Activated naive CD8-positive, alpha-beta T cell treated with anti-CD3 and anti-CD28 coated beads, Interleukin-2, amount 50 U/mL, for 16 hours (primary cell): ENCODE results near the gene TTC21A.
A peak's percentile ranks its signal among the peaks of the same experiment; 100 is the strongest.

ENCODE experiments used
- DNase-seq: peaks from one replicate; pipeline ENCODE4 v3.0.0-alpha.2; 2020; ENCODE audit warnings: low read depth, low spot score

TTC21A gene

GRCh38 chr3:39177708-39178332 is 70.3 kb downstream of the TTC21A start:
- DNase-seq = peak; percentile 27

GRCh38 chr3:39178553-39178952 is 71.1 kb downstream of the TTC21A start:
- no peak for DNase-seq

DNA sequence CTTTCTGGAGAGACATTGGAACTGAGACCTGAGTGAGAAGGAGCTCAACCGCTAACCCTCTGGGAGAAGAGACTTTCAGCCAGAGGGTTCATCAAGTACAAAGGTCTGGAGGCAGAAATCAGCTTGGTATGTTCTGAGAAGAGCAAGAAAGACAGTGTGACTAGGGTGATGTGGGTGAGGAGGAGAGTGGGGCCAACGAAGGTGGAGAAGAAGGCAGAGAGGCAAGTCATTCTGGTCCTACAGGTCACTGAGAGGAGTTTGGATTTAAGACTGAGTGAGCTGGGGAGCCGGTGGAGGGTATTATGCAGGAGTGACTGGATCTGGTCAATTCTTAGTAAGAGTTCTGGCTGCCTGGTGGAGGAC is 72.7 kb downstream of the TTC21A start:
- DNase-seq = no peak

GRCh38 chr3:39180546-39181346 is 73.3 kb downstream of the TTC21A start:
- peak; percentile 62 for DNase-seq

DNA sequence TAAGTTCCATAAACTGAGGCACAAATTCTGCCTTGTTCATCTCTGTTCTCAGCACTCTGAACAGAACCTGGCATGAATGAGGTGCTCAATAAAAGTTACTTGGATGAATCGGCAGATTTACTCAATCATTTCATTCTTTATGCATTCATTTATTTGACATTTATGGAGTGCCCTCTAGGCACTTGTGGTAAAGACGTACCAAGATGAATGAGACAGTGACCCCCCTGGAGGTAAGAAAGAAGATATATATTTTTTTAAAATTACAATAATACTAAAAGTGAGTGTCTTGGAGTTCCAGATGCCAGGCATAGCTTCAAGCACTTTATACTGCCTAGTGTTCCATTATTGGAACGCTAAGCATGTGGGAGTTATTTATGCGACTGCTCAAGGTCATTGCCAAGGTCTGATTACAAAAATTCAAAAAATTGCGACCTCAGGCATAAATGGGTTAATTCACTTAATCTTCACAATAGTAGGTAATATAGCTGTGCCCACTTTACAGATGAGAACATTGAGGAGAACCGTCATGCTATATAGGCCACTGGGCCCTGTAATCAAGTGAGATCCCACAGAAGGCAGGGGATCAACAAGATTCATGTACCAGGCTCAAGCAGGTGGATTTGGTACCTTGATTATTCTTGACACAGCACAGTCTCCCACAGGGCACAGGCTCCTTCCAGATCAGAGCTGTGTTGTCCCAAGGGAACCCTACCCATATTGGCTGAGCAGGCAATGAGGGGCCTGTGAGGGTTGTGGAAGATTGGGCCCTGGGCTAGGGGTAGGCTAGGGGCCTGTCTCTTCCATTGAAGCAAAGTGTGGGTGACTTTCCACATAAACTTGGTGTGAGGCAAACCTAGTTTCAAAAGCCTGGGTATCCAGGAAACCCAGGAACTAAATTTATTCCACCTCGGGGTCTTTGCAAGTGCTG is 74.2 kb downstream of the TTC21A start:
- no peak for DNase-seq

- DNase-seq = no peak
Measured at GRCh38 chr3:39183211-39184080, 76.0 kb downstream of the TTC21A start.

- DNase-seq = no peak
Measured at GRCh38 chr3:39184081-39184967, 76.8 kb downstream of the TTC21A start.

DNA sequence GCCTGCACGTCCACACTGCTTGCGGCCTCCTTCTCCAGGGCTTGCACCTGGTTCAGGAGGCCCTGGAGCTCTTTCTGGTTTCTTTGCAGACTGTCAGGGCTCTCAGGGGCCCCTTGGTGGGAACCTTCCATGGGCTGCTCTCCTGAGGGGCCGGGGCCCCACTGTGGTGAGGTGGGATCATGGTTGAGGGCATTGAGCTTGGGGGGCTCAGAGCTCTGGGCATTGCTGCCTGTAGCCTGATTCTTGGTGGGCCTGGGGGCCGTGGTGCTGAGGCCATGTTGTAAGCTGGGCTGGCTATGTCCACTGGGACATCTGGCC is 77.4 kb downstream of the TTC21A start:
- DNase-seq = no peak

DNA sequence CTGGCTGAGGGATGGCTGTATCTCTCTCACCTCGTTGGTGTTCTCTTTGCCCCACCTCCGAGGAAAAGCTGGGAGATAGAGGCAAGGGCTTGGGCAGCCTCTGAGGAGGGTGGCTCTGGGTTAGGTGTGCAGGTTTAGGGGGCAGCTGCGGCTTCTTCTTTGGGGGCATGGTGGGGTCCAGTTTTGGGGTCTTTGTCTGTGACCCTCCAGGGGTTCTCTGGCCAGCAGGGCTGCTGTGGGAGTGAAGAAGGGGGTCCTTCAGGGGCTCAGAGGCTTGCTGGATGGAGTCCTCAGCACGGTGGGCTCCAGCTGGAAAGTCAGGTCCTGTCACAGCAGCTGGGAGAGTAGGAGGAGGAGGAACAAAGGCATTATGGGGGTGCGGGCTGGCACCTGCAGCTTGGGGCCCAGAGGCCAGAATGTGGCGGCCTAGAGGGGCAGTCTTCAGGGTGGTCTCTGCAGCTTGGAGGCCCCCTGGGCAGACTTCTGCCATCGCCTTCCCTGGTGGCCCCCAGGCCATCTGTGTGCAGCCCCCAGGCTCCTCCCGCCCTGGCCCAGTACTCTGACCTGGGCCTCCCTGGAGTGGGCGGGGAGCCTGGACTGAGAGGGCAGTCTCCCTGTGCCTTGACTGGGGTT is 78.0 kb downstream of the TTC21A start:
- DNase-seq = no peak

GRCh38 chr3:39185959-39186691 is 78.6 kb downstream of the TTC21A start:
- no peak for DNase-seq

DNA sequence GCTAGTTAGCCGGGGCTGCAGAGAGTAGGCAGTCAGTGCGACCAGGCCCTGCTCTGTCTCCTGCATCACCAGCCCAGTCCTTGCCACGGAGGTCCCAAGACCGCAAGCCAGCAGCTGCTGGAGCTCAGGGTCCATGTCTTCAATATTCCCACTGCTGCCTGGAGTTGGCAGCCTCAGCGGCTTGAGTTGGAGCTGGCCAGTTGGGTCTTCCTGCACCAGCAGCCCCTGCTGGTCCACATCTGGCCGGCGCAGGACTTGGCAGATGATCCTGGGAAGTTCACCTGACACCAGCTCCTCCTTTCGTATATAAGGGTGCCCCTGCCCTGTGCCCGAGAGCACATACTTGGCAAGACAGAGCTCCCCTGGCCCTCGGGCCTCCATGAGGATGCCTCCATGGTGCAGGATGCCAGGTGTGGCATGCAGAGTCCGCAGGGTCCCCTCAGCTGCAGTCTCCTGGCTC is 79.2 kb downstream of the TTC21A start:
- DNase-seq = no peak

GRCh38 chr3:39187372-39188155 is 80.1 kb downstream of the TTC21A start:
- DNase-seq = no peak
